Nephron progenitor cell (in vitro differentiated cells): ENCODE results near the gene DGKI.

Experiments used
- DNase-seq: peaks from one replicate; pipeline ENCODE4 v3.0.0; 2021
- H3K27ac Mint-ChIP-seq: 2 replicates; pipeline ENCODE4 v1.8.0; 2021; ENCODE audit warnings: mild to moderate bottlenecking, moderate library complexity, mixed read lengths
- H3K27me3 Mint-ChIP-seq: 2 replicates; pipeline ENCODE4 v1.8.0; 2021; ENCODE audit warnings: mild to moderate bottlenecking, low read depth, mixed read lengths; ENCODE audit not compliant: poor library complexity
- H3K36me3 Mint-ChIP-seq: 2 replicates; pipeline ENCODE4 v1.8.0; 2021; ENCODE audit warnings: low read depth, mixed read lengths
- H3K4me1 Mint-ChIP-seq: 2 replicates; pipeline ENCODE4 v1.8.0; 2021; ENCODE audit warnings: mixed read lengths
- H3K4me3 Mint-ChIP-seq: 2 replicates; pipeline ENCODE4 v1.8.0; 2021; ENCODE audit warnings: mild to moderate bottlenecking, moderate library complexity, mixed read lengths
- H3K9me3 Mint-ChIP-seq: 2 replicates; pipeline ENCODE4 v1.8.0; 2021; ENCODE audit warnings: mild to moderate bottlenecking, moderate library complexity, mixed read lengths
- TF ChIP-seq, protein P1 (sequence below): fragments of 200-600 bp; sonication (generic); IDR thresholded peaks from 2 replicates; pipeline ENCODE4 v1.5.0; 2021; ENCODE audit warnings: antibody characterized with exemption

DGKI gene

DNA sequence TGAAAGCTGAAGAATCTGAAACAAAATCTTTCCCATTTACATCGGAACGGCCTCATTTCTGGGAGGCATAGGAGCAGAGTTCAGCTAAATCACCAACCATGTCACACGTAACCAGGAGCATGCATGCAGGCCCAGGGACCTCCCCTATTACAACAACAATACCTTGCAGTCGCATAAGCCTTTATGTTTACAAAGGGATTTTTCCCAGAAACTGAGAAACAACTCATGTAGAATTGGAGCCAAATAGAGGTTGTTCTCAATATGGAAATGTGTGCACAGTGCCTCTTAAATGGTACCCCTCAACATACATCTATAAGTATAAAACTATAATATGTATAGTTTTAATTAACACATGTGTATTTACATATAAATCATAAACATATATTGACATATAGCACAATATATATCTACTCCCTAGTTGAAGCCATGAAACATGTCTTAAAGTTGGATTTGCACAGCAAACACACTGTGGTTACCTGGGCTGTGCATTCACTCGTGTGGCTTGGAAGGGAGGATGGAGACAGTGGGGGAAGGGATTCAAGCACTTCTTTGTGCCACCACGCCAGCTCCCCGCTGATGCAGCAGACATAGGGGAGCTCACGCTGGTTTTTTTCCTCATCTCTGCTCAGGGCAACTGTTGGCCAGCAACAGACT lies 35.0 kb upstream of the DGKI start:
- H3K27ac Mint-ChIP-seq = no peak overlapping the region
- no peaks in the 10 kb centered on the region for H3K27me3 Mint-ChIP-seq
- H3K4me3 Mint-ChIP-seq = no peak overlapping the region
- TF ChIP-seq, protein P1, sequence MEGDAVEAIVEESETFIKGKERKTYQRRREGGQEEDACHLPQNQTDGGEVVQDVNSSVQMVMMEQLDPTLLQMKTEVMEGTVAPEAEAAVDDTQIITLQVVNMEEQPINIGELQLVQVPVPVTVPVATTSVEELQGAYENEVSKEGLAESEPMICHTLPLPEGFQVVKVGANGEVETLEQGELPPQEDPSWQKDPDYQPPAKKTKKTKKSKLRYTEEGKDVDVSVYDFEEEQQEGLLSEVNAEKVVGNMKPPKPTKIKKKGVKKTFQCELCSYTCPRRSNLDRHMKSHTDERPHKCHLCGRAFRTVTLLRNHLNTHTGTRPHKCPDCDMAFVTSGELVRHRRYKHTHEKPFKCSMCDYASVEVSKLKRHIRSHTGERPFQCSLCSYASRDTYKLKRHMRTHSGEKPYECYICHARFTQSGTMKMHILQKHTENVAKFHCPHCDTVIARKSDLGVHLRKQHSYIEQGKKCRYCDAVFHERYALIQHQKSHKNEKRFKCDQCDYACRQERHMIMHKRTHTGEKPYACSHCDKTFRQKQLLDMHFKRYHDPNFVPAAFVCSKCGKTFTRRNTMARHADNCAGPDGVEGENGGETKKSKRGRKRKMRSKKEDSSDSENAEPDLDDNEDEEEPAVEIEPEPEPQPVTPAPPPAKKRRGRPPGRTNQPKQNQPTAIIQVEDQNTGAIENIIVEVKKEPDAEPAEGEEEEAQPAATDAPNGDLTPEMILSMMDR = no peak
- peaks cover 98% of the 10 kb centered on the region for H3K36me3 Mint-ChIP-seq
- peaks cover 29% of the 10 kb centered on the region for H3K9me3 Mint-ChIP-seq
- DNase-seq = no peak
- H3K4me1 Mint-ChIP-seq = peaks cover 34% of the 10 kb centered on the region

- no peak for DNase-seq
- H3K36me3 Mint-ChIP-seq = peaks cover 98% of the 10 kb centered on the region
These were observed 33.7 kb upstream of the DGKI start for GRCh38 chr7:137880432-137880831.

DNA sequence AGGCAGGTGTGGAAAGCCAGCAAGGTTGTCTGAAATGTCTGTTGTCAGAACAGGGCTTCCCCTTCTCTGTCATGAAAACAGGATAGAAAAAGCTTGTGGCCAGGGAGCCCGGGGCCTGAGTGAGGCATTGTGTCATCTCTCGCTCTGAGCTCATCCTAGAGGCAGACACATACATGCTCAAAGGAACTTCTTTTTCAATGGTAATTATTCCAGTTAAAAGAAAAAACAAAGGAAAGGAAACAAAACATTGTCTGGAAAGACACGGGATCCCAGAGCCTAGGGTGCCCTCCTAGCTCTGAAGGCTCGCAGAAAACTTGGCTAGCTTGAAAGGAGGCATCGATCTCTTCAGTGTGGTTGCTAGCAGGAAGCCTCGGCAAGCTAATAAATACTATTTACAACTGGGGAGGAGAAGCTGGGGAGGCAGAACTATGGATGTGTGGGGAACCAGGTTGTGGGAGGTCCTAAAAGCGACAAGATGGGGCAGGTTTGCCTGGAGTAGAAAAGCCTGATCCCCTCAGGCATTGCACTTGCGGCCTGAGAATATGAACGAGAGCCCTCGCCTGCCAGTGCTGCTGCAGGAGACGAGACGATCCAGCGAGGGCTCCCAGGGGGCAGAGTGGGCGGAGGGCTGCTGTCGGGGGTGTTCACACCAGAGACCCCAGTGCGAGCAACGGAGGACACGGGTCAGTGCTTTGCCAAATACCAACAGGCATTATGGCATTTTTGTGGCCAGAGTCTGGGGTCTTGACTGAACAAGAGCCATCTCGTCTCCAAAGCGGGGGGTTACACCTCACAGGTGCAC lies 32.8 kb upstream of the DGKI start:
- H3K27ac Mint-ChIP-seq = peak overlapping the region; percentile 11
- peaks cover 29% of the 10 kb centered on the region for H3K9me3 Mint-ChIP-seq
- peaks cover 96% of the 10 kb centered on the region for H3K36me3 Mint-ChIP-seq
- peaks cover 42% of the 10 kb centered on the region for H3K4me1 Mint-ChIP-seq
- TF ChIP-seq, protein P1 = no peak
- H3K4me3 Mint-ChIP-seq = no peak overlapping the region
- no peaks in the 10 kb centered on the region for H3K27me3 Mint-ChIP-seq
- DNase-seq = peak; percentile 10

More at GRCh38 chr7:137880432-137880831, 33.7 kb upstream of the DGKI start:
- Mint-ChIP-seq H3K27me3 (no peaks in the 10 kb centered on the region), H3K27ac (no peak overlapping the region), H3K4me3 (no peak overlapping the region), H3K9me3 (peaks cover 29% of the 10 kb centered on the region), H3K4me1 (peaks cover 35% of the 10 kb centered on the region)
- TF ChIP-seq, protein P1 = no peak

DNA sequence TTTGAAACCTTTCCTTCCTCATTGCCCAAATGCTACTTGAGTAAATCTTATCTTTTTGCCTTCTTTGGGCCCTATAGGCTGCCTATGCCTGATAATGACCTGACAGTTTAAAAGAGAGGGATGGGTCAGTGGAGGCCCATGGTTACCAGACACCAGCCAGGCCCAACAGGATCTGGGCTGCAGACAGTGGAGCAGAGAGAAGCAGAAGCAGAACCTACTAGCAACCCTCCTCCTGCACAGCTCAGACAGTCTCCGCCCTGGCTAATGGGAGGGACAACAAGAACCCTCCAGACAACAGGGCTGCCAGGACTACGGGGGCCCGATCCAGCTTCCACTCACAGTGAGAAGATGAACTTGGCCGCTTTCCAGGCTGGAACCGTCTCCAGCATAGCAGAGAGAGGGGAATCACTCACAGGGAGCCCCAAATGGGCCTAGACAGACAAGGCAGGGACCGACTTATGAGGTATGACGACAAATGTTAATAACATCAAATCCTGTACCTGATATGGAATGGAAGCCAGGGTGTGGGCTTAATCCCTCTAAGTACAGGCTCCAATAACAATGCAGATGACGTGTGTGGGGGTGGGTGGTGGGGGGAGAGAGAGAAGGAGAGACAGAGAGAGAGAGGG lies 31.7 kb upstream of the DGKI start:
- TF ChIP-seq, protein P1 = no peak
- H3K9me3 Mint-ChIP-seq = peaks cover 29% of the 10 kb centered on the region
- H3K36me3 Mint-ChIP-seq = peaks cover 92% of the 10 kb centered on the region
- DNase-seq = no peak
- H3K4me3 Mint-ChIP-seq = no peak overlapping the region
- peak overlapping the region; percentile 31 for H3K27ac Mint-ChIP-seq
- H3K4me1 Mint-ChIP-seq = peaks cover 53% of the 10 kb centered on the region
- no peaks in the 10 kb centered on the region for H3K27me3 Mint-ChIP-seq

- no peak for DNase-seq
- Mint-ChIP-seq H3K4me3 (no peak overlapping the region), H3K27me3 (no peaks in the 10 kb centered on the region), H3K9me3 (peaks cover 20% of the 10 kb centered on the region), H3K36me3 (peaks cover 90% of the 10 kb centered on the region), H3K27ac (no peak overlapping the region), H3K4me1 (peaks cover 55% of the 10 kb centered on the region)
- TF ChIP-seq, protein P1 = no peak
These were observed 30.4 kb upstream of the DGKI start for GRCh38 chr7:137877027-137877675.
